K562 (cell line): Measurements from ENCODE around the gene ORAI1. TPM values are rescaled to one million over a fixed set of nuclear protein-coding genes. Genes with fewer than 3 reads are reported as not detected.

Experiments
- BDP1 ChIP-seq: IDR thresholded peaks from 3 replicates; pipeline ENCODE4 v1.6.1; 2011; ENCODE audit not compliant: insufficient read length, insufficient read depth
- CTCF ChIP-seq, 3 experiments: IDR thresholded peaks in 2 of 3; conservative IDR thresholded peaks in 1 of 3; 2 replicates each; pipeline ENCODE4 v1.5.1; 2011 to 2012; ENCODE audit warnings: low read length in 3 of 3, mild to moderate bottlenecking in 3 of 3, control low read depth in 2 of 3, improper control_type of control experiment in 1 of 3, inconsistent platforms in 1 of 3, low read depth in 1 of 3, mixed read lengths in 1 of 3, moderate library complexity in 1 of 3; ENCODE audit not compliant: insufficient read depth in 2 of 3
- E2F3 ChIP-seq: fragments of 250-450 bp; sonication (Bioruptor Pico); IDR thresholded peaks from 2 replicates; pipeline ENCODE4 v1.4.0; 2020; ENCODE audit warnings: mild to moderate bottlenecking
- ERF ChIP-seq: fragments of 450-650 bp; formaldehyde crosslinking; IDR thresholded peaks from 2 replicates; pipeline ENCODE4 v1.4.0; 2020; ENCODE audit warnings: mild to moderate bottlenecking, mixed read lengths
- FOXJ2 ChIP-seq: fragments of 200-800 bp; sonication (Bioruptor generic); IDR thresholded peaks from 2 replicates; pipeline ENCODE4 v1.6.1; 2016; ENCODE audit warnings: missing genetic modification characterization, missing compliant biosample characterization
- HMGN3 ChIP-seq: IDR thresholded peaks from 2 replicates; pipeline ENCODE4 v1.6.1; 2011; ENCODE audit warnings: borderline replicate concordance, low read depth, mild to moderate bottlenecking, mixed read lengths, low read length; ENCODE audit not compliant: insufficient read length; ENCODE audit errors: extremely low read depth
- KDM1A ChIP-seq, 2 experiments: fragments of 450-650 bp; IDR thresholded peaks; 2 replicates each; pipeline ENCODE4 v1.6.1; 2016; ENCODE audit warnings: mild to moderate bottlenecking in 2 of 2
- LARP7 ChIP-seq: fragments of 450-650 bp; IDR thresholded peaks from 2 replicates; pipeline ENCODE4 v1.6.1; 2016
- MCM3 ChIP-seq: fragments of 450-650 bp; IDR thresholded peaks from 2 replicates; pipeline ENCODE4 v1.6.1; 2016
- MCM7 ChIP-seq, 2 experiments: fragments of 450-650 bp; IDR thresholded peaks; 2 replicates each; pipeline ENCODE4 v1.6.1; 2016 to 2018
- NR3C1 ChIP-seq: sonication (generic); formaldehyde crosslinking; IDR thresholded peaks from 2 replicates; pipeline ENCODE4 v1.8.1; 2022; ENCODE audit warnings: missing genetic modification reagents
- TFAP4 ChIP-seq: sonication (generic); formaldehyde crosslinking; IDR thresholded peaks from 2 replicates; pipeline ENCODE4 v1.8.0; 2022; ENCODE audit warnings: missing genetic modification reagents, mild to moderate bottlenecking, moderate library complexity, borderline replicate concordance
- ZNF12 ChIP-seq: sonication (generic); formaldehyde crosslinking; IDR thresholded peaks from 2 replicates; pipeline ENCODE4 v1.4.0; 2020; ENCODE audit warnings: mild to moderate bottlenecking, missing genetic modification reagents
- ZNF140 ChIP-seq: fragments of 250-450 bp; sonication (Bioruptor Pico); IDR thresholded peaks from 2 replicates; pipeline ENCODE4 v1.8.0; 2021; ENCODE audit warnings: moderate library complexity, mild to moderate bottlenecking, inconsistent platforms
- ZNF354B ChIP-seq: fragments of 250-450 bp; sonication (Bioruptor Pico); IDR thresholded peaks from 2 replicates; pipeline ENCODE4 v1.4.0; 2020
- ZNF445 ChIP-seq: fragments of 250-450 bp; sonication (Bioruptor Pico); IDR thresholded peaks from 2 replicates; pipeline ENCODE4 v1.4.0; 2020; ENCODE audit warnings: low read depth, mild to moderate bottlenecking, moderate library complexity
- polyA plus RNA-seq, 8 experiments: library from polyadenylated mRNA; depleted of rRNA in 4 of 8; stranded (reverse) in 5 of 8; unstranded in 3 of 8; fragments of >200 nt; fragmentation: Nextera tagmentation in 2 of 8; fragmentation: Illumina TruSeq in 1 of 8; extraction: Ambion mirVana in 2 of 8; extraction: Trizol in 1 of 8; gene quantifications; 2 replicates each; pipeline versions ENCODE4 v1.2.1 to v1.2.3, GENCODE V29; 2011 to 2014; ENCODE audit warnings: inconsistent platforms in 1 of 8, missing spikeins in 1 of 8
- total RNA-seq, 7 experiments: library from RNA; depleted of rRNA in 6 of 7; stranded (reverse); fragments of >200 nt in 6 of 7; fragmentation: Illumina TruSeq in 2 of 7; extraction: Trizol in 2 of 7; gene quantifications; 2 replicates each; pipeline versions ENCODE4 v1.2.1 to v1.2.3, GENCODE V29; 2011 to 2021; ENCODE audit warnings: low replicate concordance in 1 of 7
- TF ChIP-seq, protein P1 (sequence below), 3 experiments: fragments of 200-800 bp in 1 of 3; sonication (Bioruptor generic) in 1 of 3; sonication (generic) in 1 of 3; formaldehyde crosslinking in 1 of 3; IDR thresholded peaks; 2 replicates each; pipeline versions ENCODE4 v1.6.1 to v1.8.0; 2016 to 2022; ENCODE audit warnings: mild to moderate bottlenecking in 2 of 3, missing compliant biosample characterization in 2 of 3, missing genetic modification characterization in 2 of 3, missing genetic modification reagents in 1 of 3
- TF ChIP-seq, protein P2 (sequence below): fragments of 250-450 bp; sonication (Bioruptor Pico); IDR thresholded peaks from 2 replicates; pipeline ENCODE4 v1.5.0; 2021; ENCODE audit warnings: mild to moderate bottlenecking, borderline replicate concordance
- TF ChIP-seq, protein P3 (sequence below): IDR thresholded peaks from 2 replicates; pipeline ENCODE4 v1.6.1; 2014; ENCODE audit warnings: antibody characterized with exemption
- TF ChIP-seq, protein P4 (sequence below): fragments of 450-650 bp; conservative IDR thresholded peaks from 2 replicates; pipeline ENCODE4 v1.6.1; 2016; ENCODE audit warnings: missing genetic modification characterization, low read depth, mild to moderate bottlenecking, control low read depth, missing compliant biosample characterization

The ORAI1 gene
- total and polyA plus RNA-seq, 9 of the 15 experiments (the other 6 are each of a cell fraction or from before 2014, with no cell fraction given) = 2.6 to 23.8 (median 9.3) TPM

DNA sequence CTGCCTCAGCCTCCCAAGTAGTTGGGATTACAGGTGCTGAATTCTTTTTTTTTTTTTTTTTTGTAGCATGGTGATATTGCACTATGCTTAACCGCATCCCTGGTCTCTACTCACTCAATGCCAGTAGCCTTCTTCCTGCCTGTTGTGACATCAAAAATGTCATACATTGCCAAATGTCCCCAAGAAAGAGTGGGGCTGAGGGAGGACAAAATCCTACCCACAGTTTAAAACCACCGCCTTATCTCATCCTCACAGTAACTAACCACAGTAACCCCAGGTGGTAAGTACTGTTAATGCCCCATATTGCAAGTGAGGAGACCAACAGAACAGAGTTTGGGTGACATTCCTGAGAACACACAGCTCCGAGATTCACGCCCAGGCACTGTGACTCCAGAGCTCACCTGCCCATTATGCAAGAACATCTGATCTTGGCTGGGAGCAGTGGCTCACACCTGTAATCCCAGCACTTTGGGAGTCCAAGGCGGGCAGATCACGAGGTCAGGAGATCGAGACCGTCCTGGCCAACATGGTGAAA is 23.6 kb downstream of the ORAI1 start (continued):
- no peak for TF ChIP-seq HMGN3
- TF ChIP-seq FOXJ2 (tag) = no peak
- TF ChIP-seq ZNF140 = no peak
- peak; percentile 98 for TF ChIP-seq KDM1A (IDR thresholded peaks at IDR 0.05)
- no peak for TF ChIP-seq CTCF (IDR thresholded peaks at IDR 0.05 in 2 of 3, conservative IDR thresholded peaks at IDR 0.05 in 1 of 3; ENCODE audit: insufficient read depth in 2 of 3, low read depth in 1 of 3, low read length in 3 of 3)
- TF ChIP-seq, protein P1, sequence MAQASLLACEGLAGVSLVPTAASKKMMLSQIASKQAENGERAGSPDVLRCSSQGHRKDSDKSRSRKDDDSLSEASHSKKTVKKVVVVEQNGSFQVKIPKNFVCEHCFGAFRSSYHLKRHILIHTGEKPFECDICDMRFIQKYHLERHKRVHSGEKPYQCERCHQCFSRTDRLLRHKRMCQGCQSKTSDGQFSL (CRISPR knock-in tag; IDR thresholded peaks at IDR 0.05) = no peak
- TF ChIP-seq, protein P1 (tag; IDR thresholded peaks at IDR 0.05) = no peak
- no peak for TF ChIP-seq ZNF12 (CRISPR knock-in tag)
- TF ChIP-seq MCM7 (IDR thresholded peaks at IDR 0.05) = no peak
- no peak for TF ChIP-seq ERF (CRISPR knock-in tag)
- TF ChIP-seq E2F3 (CRISPR knock-in tag) = no peak
- no peak for TF ChIP-seq MCM3
- no peak for TF ChIP-seq BDP1
- TF ChIP-seq, protein P2, sequence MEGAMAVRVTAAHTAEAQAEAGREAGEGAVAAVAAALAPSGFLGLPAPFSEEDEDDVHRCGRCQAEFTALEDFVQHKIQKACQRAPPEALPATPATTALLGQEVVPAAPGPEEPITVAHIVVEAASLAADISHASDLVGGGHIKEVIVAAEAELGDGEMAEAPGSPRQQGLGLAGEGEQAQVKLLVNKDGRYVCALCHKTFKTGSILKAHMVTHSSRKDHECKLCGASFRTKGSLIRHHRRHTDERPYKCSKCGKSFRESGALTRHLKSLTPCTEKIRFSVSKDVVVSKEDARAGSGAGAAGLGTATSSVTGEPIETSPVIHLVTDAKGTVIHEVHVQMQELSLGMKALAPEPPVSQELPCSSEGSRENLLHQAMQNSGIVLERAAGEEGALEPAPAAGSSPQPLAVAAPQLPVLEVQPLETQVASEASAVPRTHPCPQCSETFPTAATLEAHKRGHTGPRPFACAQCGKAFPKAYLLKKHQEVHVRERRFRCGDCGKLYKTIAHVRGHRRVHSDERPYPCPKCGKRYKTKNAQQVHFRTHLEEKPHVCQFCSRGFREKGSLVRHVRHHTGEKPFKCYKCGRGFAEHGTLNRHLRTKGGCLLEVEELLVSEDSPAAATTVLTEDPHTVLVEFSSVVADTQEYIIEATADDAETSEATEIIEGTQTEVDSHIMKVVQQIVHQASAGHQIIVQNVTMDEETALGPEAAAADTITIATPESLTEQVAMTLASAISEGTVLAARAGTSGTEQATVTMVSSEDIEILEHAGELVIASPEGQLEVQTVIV (CRISPR knock-in tag) = no peak
- no peak for TF ChIP-seq NR3C1 (CRISPR knock-in tag)
- TF ChIP-seq ZNF354B (CRISPR knock-in tag) = no peak
- TF ChIP-seq LARP7 = 0 out of 2 replicates have a peak, but pooled peaks have one; percentile 43
- TF ChIP-seq, protein P3, sequence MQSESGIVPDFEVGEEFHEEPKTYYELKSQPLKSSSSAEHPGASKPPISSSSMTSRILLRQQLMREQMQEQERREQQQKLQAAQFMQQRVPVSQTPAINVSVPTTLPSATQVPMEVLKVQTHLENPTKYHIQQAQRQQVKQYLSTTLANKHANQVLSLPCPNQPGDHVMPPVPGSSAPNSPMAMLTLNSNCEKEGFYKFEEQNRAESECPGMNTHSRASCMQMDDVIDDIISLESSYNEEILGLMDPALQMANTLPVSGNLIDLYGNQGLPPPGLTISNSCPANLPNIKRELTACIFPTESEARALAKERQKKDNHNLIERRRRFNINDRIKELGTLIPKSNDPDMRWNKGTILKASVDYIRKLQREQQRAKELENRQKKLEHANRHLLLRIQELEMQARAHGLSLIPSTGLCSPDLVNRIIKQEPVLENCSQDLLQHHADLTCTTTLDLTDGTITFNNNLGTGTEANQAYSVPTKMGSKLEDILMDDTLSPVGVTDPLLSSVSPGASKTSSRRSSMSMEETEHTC = no peak
- peak; percentile 58 for TF ChIP-seq TFAP4 (CRISPR knock-in tag)
- no peak for TF ChIP-seq ZNF445
- TF ChIP-seq, protein P4, sequence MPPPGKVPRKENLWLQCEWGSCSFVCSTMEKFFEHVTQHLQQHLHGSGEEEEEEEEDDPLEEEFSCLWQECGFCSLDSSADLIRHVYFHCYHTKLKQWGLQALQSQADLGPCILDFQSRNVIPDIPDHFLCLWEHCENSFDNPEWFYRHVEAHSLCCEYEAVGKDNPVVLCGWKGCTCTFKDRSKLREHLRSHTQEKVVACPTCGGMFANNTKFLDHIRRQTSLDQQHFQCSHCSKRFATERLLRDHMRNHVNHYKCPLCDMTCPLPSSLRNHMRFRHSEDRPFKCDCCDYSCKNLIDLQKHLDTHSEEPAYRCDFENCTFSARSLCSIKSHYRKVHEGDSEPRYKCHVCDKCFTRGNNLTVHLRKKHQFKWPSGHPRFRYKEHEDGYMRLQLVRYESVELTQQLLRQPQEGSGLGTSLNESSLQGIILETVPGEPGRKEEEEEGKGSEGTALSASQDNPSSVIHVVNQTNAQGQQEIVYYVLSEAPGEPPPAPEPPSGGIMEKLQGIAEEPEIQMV (tag) = no peak
